OCI-LY3 (cell line): ENCODE results near the gene CYSTM1.

Experiments used
- CTCF ChIP-seq: fragments of 200-600, 300-600 bp; sonication (generic); IDR thresholded peaks from 2 replicates; pipeline ENCODE4 v1.5.1; 2014; ENCODE audit warnings: antibody characterized with exemption, low read length, low read depth
- EZH2phosphoT487 ChIP-seq: fragments of 200-600 bp; shearing (Covaris generic); IDR thresholded peaks from 2 replicates; pipeline ENCODE4 v1.6.1; 2018; ENCODE audit warnings: antibody characterized with exemption, mixed run types, low read depth

GRCh38 chr5:140262839-140263238 is 87.9 kb downstream of the CYSTM1 start:
- no peak for TF ChIP-seq CTCF
- no peak for TF ChIP-seq EZH2phosphoT487
